GM19240 (cell line): ENCODE results near the gene DKKL1.
"Not testable (repeated sequence)": the region's sequence is repeated elsewhere in the genome, so short reads cannot be mapped to it uniquely, and the experiment has no call there.

ENCODE experiments used
- DNase-seq: peaks from one replicate; pipeline ENCODE4 v3.0.0; 2011; ENCODE audit warnings: low spot score; ENCODE audit not compliant: insufficient read length

Gene DKKL1

DNA sequence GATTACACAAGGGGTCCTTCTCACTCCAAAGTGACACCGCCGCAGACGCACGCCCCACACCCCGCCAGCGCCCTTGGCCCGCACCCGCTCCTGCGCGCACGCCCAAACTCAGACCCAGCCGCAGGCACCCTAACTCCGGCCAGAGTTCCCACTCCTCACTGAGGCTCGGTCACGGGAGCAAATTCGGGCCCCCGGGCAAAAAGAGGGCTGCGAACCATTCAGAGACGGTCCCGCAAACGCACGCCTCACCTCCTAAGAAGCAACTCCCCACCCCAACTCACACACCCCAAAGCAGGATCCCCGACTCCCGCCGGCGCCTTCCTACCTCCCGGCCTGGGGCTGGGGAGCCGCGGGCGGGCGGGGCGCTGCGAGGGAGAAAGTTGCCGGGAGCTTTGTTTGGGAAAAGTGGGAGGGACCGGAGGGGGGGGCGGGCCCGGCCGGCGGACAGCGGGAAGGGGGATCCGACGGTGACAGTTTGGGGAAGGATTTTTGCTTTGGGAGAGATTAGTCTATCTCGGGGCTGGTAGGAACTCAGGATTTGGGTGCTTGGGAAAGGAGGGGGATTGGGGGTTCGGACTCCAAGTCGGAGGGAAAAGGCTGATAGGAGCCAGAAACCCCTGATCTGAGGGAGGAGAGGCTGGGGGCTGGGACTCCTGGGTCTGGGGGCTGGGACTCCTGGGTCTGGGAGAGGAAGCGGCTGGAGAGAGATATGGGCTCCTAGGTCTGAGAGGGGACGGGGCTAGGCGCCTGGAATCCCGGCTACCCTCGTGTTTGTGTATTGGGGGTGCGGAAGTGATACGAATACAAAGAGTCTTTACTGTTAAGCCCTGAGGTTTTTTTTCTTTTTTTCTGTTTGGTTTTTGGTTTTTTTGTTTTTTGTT is 1.4 kb upstream of the DKKL1 start, which contains the start of gene TEAD2:
Gene TEAD2 (minus strand): TSS at position 369 of the 881 bp plus-strand sequence. CDS start 2,341 bp downstream, outside the sequence.
- DNase-seq, result no peak

DNA sequence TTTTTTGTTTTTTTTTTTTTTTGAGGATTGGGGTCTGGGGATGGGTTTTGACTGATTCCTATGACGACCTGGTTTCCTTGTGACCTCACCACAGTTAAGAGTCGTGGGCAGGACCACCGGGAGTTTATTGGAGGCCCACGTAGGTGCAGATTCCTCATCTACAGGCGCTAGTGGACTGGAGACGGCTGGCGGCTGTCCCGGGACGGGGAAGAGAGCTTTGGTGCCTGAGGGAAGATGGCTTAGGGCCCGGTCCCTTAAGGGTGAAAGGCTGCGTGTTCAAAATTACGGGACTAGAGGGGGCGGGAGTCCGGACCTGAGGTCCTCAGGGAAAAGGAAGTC is 779 bp upstream of the DKKL1 start:
- no peak for DNase-seq

DNA sequence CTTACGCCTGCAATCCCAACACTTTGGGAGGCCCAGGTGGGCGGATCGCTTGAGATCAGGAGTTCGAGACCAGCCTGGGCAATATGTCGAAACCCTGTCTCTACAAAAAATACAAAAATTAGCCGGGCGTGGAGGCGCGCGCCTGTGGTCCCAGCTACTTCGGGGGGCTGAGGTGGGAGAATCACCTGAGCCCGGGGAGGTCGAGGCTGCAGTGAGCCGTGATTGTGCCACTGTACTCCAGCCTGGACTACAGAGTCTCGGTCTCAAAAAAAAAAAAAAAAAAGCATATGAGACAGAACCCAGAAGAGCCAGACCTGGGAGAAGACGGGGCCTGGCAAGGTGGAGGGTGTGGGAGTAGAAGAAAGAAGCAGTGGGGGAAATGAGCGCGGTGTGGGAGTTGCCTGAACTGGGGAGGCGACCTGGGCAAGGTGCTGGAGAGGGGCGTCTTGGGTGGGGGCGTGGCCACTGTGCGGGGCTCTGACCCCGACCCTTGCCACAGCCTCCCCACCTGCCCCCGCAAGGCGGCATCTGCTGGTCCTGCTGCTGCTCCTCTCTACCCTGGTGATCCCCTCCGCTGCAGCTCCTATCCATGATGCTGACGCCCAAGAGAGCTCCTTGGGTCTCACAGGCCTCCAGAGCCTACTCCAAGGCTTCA is 533 bp downstream of the DKKL1 start:
- no peak for DNase-seq

DNA sequence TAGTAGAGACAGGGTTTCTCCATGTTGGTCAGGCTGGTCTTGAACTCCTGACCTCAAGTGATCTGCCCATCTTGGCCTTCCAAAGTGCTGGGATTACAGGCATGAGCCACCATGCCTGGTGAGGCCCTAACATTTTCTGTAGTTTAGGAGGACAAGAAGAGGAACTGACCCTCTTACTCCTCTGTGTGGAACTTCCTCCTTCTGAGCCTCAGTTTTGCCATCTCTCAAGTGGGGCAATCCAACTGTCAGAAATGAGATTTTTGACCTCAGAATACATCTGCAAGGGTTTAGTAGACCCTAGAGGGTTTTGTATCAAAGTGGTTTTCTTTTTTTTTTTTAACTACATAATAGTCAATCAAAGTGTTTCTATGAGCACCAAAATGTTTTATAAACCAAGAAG is 2.4 kb downstream of the DKKL1 start:
- DNase-seq, result no peak

DNA sequence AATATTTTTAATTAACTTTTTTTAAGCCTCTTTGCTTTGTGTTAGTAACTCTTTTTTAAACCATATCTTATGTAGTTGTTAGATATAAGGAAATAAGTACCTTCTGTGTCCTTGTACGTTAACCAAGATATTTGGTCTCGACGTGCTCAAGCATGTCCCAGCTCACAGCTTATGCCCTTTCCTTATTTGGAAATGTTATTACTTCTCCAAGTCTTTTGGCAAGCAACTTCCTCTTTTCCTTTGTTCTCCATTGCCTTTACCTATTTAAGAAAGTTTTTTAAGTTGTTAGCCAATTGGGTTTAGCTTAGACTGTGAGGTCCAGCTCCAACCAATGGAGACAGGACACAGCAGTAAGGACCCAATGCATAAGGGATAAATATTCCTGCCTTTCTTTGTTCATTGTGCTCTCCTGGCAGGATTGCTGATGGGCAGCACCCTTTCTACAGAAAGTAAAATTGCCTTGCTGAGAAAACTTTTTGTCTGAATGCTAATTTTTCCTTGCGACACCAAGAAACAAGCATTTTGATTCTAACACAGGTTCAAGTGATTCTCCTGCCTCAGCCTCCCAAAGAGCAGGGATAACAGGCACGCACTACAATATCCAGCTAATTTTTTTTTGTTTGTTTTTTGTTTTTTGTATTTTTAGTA is 5.2 kb downstream of the DKKL1 start:
- no peak for DNase-seq

- DNase-seq, result no peak
Measured at GRCh38 chr19:49371184-49371583, 7.5 kb downstream of the DKKL1 start.

GRCh38 chr19:49373174-49373573 is 9.5 kb downstream of the DKKL1 start:
- DNase-seq, result not testable (repeated sequence)

GRCh38 chr19:49374665-49375434 is 11.2 kb downstream of the DKKL1 start:
- no peak for DNase-seq

- no peak for DNase-seq
Measured at GRCh38 chr19:49378512-49378911, 14.8 kb downstream of the DKKL1 start.

GRCh38 chr19:49380391-49380790 is 16.7 kb downstream of the DKKL1 start:
- DNase-seq, result no peak

- DNase-seq, result no peak
Measured at GRCh38 chr19:49382639-49383038, 19.0 kb downstream of the DKKL1 start.

DNA sequence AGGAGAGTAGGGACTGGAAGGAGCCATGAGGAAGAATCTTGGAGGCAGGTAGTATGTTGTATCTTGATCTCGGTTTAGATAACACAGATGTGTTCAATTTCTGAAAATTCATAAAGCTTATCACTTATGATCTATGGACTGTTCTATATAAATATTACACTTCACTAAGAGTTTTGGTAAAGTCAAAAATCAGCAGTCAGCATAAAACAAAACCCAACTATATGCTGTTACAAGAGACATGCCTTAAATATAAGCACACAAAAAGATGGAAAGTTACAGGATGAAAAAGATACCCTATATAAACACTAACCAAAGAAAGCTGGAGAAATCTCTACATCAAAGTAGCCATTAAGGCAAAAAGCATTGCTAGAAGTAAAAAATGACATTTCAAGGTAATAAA is 19.9 kb downstream of the DKKL1 start:
- DNase-seq, result no peak

DNA sequence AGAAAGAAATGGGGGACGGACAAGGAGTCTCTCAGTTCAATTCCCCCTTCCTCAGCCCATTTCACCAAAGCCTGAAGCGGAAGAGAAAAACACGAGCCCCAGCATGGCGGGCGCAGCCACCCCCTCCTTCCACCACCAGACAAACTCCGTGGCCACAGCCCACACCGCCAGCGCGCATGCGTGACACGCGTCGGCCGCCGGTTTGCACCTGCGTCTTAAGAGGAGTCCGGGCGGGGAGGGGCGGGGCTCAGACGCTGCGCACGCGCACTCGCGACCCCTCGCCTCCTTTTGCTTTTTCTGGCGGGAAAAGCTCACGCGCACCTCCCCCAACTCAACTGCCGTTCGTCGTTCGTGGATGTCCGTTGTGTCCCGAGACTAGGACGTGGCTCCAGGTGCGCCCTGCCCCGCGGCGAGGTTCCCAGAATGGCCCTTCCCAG is 24.3 kb downstream of the DKKL1 start, which contains the start of gene KASH5:
Gene KASH5 (plus strand): TSS at position 314 of the 437 bp plus-strand sequence. CDS start 2,635 bp downstream, outside the sequence.
- no peak for DNase-seq

DNA sequence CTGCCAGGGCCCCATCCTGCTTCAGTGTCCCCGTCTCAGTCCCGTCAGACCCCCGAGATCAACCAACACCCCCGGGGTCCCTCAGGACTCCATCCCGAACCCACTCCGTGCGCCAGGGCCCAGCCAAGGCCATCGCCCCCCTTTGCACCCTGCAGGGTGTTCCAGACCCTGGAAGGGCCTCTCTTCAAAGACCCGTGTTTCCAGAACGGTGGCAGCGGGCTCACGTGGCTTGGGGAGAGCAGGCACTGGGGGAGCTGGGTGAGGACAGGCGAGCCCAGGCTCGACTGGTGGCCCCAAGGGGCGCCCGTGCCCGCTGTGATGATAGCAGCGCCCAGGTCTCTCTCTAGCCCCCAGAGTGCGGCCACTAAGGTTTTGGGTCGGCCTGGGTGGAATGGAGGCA is 25.7 kb downstream of the DKKL1 start:
- no peak for DNase-seq

DNA sequence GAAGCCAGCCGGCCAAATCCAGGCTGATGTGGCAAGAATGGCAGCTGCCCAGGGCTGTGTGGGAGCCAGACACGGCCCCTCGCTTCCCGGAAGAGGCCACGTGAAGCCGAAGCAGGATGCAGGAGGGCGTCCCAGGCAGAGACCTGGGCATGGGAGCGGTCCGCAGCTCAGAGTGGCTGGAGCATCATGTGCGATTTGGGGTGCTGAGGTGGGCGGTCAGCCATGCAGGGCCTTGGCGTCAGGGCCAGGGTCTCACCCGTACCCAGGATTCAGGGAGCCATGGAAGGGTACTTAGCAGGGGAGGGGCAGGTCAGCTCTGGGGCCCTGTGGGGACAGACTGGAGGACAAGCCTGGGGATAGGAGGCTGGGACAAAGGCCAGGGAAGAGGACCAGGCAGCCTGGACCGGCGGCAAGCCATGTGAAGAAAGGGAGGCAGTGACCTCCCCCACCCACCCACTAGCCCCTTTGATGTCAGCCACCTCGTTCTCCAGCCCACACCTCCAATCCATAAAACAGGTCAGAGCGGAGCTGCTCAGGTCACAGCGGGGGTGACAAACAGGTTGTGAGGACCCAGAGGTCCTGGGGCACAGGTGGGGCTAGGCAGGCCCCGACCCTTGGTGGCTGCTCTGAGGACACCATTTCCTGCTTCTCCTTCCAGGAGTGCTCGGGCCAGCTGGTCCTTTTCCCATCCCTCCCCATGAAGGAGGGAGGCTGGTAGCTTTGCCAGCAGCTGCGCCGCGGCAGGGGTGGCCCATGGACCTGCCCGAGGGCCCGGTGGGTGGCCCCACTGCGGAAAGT is 26.7 kb downstream of the DKKL1 start:
- DNase-seq, result no peak

- no peak for DNase-seq
Measured at GRCh38 chr19:49390929-49391359, 27.3 kb downstream of the DKKL1 start.

DNA sequence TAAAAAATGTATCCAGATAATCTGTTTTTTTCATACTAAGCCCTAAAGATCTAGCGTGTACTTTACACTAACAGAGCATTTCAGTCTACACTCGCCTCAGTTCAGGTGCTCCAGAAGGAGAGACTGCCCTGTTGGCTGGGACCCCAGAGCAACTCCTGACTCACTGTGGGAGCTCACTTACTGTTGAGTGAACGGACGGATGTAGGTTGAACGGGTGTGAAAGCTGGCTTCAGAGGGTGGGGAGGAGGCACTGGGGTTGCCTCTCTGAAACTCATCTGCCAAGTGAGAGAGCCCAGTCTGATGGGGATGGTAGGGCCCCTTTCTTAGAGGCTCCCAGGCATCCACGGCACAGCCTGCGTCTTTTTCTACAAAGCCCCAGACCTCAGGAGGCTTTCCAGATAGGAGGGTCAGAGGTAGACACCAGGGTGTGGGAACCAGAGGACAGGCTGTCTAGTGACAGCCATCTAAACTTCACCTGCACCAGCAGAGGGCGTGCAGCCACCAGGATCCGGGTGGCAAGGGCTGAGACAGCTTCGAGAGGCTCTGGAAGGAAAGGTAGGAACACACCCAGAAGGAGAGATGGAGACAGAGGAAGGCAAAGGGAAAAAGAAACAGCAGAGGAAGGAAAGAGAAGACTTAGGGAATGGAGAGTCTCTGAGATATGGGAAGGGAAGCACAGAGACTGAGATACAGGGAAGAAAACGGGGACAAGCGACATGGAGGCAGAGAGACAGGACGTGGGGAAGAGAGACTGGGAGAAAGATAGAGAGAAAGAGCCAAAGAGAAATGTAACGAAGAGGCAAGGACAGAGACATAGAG is 28.1 kb downstream of the DKKL1 start:
- peak; percentile 93 for DNase-seq

DNA sequence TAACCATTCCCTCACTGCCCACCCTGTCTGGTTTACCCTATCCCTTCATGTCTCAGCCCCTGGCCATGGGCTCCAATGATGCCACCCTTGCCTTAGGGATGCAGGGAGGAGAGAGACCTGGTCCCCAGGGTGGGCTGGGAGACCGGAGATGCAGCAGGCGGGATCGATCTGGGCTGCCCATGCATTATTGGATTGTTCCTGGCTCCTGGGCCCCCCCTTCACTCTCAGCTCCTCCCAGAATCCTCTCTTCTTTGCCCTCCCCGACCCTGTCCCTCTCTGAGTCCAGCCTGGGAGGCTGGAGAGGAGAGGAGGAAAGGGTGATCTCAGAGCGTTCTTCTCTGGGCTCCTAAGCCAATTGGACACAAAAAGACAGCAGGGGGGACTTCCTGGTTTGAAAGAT is 30.2 kb downstream of the DKKL1 start:
- no peak for DNase-seq

DNA sequence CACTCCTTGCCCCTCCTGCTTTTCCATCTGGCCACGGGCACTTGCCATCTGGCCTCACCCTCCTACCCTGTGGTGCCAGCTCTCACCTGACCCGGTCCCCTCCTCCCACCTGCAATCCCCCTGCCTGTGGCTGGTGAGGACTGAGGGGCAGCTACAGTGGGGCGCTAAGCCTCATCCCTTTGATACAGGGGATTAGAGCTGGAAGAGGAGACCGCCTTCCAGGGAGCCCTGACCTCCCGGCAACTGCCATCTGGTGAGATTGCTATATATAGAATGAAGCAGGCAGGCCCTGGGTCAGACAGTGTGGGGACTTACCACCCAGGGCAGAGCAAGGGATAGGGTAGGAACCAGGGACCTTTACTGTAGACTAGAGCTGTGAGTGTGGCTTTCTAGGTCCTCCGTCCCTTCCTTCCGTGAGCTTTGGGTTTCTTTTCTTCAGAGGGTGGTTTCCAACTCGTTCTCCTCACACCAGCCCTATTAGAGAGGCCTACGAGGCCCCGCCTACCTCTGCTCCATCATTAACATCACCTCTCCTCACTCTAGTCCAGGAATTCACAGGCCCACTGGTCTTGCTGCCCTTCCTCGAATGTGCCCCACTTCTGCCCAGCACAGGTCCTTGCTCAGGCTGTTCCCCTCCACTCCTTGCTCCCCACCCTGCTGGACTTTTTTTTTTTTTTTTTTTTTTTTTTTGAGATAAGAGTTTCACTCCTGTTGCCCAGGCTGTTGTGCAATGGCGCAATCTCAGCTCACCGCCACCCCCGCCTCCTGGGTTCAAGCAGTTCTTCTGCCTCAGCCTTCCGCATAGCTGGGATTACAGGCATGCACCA is 32.1 kb downstream of the DKKL1 start:
- DNase-seq, result no peak
